ENCODE measurements around the gene UBE2E3. TPM values are rescaled to one million over a fixed set of nuclear protein-coding genes. Genes with fewer than 3 reads are reported as not detected.

Gene UBE2E3
- total RNA-seq, 3 donors from 2014 or later: 58.4 to 98.7 (median 77.0) TPM

DNA sequence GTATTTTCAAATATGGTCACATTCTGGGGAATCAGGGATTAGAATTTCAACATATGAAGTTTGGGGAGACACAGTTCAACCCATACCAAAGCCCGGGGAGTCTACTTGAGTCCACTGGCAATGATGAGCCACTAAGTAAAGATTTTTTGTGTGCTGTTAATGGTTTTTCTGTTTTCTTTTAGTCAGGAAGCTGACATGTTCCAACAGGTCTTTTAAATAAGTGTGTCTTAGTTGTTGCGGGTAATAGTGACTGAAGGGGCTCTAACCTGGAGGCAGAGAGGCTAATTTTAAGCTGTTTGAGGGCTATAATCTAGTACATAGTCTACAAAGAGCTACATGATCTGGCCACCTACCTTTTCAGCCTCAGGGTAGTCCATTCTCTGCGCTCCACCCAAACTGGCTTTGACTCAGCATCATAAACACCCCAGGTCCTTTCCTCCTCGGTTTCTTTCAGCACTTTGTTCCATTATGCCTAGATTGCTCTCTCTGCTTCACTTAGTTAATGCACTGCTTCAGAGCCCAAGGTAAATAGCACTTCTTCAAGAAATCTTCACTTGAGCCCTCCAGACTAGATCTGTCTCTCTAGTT is 17.6 kb upstream of the UBE2E3 start:
- Histone ChIP-seq H3K27ac (no peak overlapping the region), H3K4me1 (no peaks in the 10 kb centered on the region), H3K36me3 (no peaks in the 10 kb centered on the region), H3K9me3 (no peaks in the 10 kb centered on the region), H3K4me3 (no peak overlapping the region), H3K27me3 (no peaks in the 10 kb centered on the region)
- TF ChIP-seq POLR2A (IDR thresholded peaks at IDR 0.05) (no peak), POLR2AphosphoS5 (IDR thresholded peaks at IDR 0.05) (no peak), CTCF (IDR thresholded peaks at IDR 0.05) (no peak)
- no peak for DNase-seq (ENCODE audit: low spot score in 2 of 2)
- intact Hi-C loops (cut with DNase I; ENCODE audit: low total_unique reads): no loop called here

- Histone ChIP-seq H3K9me3 (no peaks in the 10 kb centered on the region), H3K4me3 (no peak overlapping the region), H3K27ac (no peak overlapping the region), H3K4me1 (no peaks in the 10 kb centered on the region), H3K36me3 (no peaks in the 10 kb centered on the region), H3K27me3 (no peaks in the 10 kb centered on the region)
- TF ChIP-seq POLR2A (IDR thresholded peaks at IDR 0.05): no peak
- no peak for TF ChIP-seq POLR2AphosphoS5 (IDR thresholded peaks at IDR 0.05)
- no peak for TF ChIP-seq CTCF (IDR thresholded peaks at IDR 0.05)
- DNase-seq (ENCODE audit: low spot score in 2 of 2): no peak
- intact Hi-C loops (cut with DNase I; ENCODE audit: low total_unique reads): no loop called here
These were observed 14.0 kb upstream of the UBE2E3 start for GRCh38 chr2:180966378-180966777.

GRCh38 chr2:180969124-180969523 is 11.3 kb upstream of the UBE2E3 start:
- Histone ChIP-seq H3K27ac (no peak overlapping the region), H3K4me3 (no peak overlapping the region), H3K4me1 (no peaks in the 10 kb centered on the region), H3K36me3 (no peaks in the 10 kb centered on the region), H3K9me3 (no peaks in the 10 kb centered on the region), H3K27me3 (no peaks in the 10 kb centered on the region)
- intact Hi-C loops (cut with DNase I; ENCODE audit: low total_unique reads): no loop called here
- TF ChIP-seq POLR2AphosphoS5 (IDR thresholded peaks at IDR 0.05): no peak
- DNase-seq (ENCODE audit: low spot score in 2 of 2): no peak

- no peaks in the 10 kb centered on the region for H3K36me3 ChIP-seq
- intact Hi-C loops (cut with DNase I; ENCODE audit: low total_unique reads): no loop called here
These were observed 10.4 kb upstream of the UBE2E3 start for GRCh38 chr2:180970016-180970415.

GRCh38 chr2:180971811-180972210 is 8.6 kb upstream of the UBE2E3 start:
- intact Hi-C loops (cut with DNase I; ENCODE audit: low total_unique reads): no loop called here
- no peak overlapping the region for H3K27ac ChIP-seq

More at GRCh38 chr2:180970016-180970415, 10.4 kb upstream of the UBE2E3 start:
- no peak overlapping the region for H3K27ac ChIP-seq
- no peaks in the 10 kb centered on the region for H3K27me3 ChIP-seq
- no peak overlapping the region for H3K4me3 ChIP-seq
- no peak for DNase-seq (ENCODE audit: low spot score in 2 of 2)
- H3K4me1 ChIP-seq: no peaks in the 10 kb centered on the region
- no peak for TF ChIP-seq POLR2AphosphoS5 (IDR thresholded peaks at IDR 0.05)
- TF ChIP-seq CTCF (IDR thresholded peaks at IDR 0.05): no peak
- TF ChIP-seq POLR2A (IDR thresholded peaks at IDR 0.05): no peak
- H3K9me3 ChIP-seq: no peaks in the 10 kb centered on the region

More at GRCh38 chr2:180971811-180972210, 8.6 kb upstream of the UBE2E3 start:
- TF ChIP-seq CTCF (IDR thresholded peaks at IDR 0.05) (no peak), POLR2AphosphoS5 (IDR thresholded peaks at IDR 0.05) (no peak), POLR2A (IDR thresholded peaks at IDR 0.05) (no peak)
- Histone ChIP-seq H3K36me3 (no peaks in the 10 kb centered on the region), H3K27me3 (no peaks in the 10 kb centered on the region), H3K4me3 (no peak overlapping the region), H3K4me1 (no peaks in the 10 kb centered on the region), H3K9me3 (no peaks in the 10 kb centered on the region)
- no peak for DNase-seq (ENCODE audit: low spot score in 2 of 2)
